Upper lobe of left lung (tissue), 6 donors: ENCODE results near the gene MTMR6. TPM values are rescaled to one million over a fixed set of nuclear protein-coding genes. Genes with fewer than 3 reads are reported as not detected.

Source experiments
- ATAC-seq, 2 donors: fragments of 200-7000 bp; cut with Tn5 transposase; one replicate each; pipeline ENCODE4 v1.9.1; 2022; ENCODE audit warnings: mild to moderate bottlenecking in 2 of 2, moderate library complexity in 2 of 2; ENCODE audit not compliant: low FRiP score in 2 of 2
- DNase-seq, 2 donors: peaks; one replicate each; pipeline ENCODE4 v3.0.0-alpha.2; 2019 to 2020
- H3K27ac ChIP-seq, 4 donors: fragments of 200-600 bp; sonication (generic); one replicate each; pipeline ENCODE4 v1.5.1; 2016 to 2019
- H3K27me3 ChIP-seq, 4 donors: fragments of 200-600 bp; sonication (generic); one replicate each; pipeline ENCODE4 v1.5.1; 2017 to 2019
- H3K36me3 ChIP-seq, 4 donors: fragments of 200-600 bp; sonication (generic); one replicate each; pipeline ENCODE4 v1.5.1; 2016 to 2019
- H3K4me1 ChIP-seq, 4 donors: fragments of 200-600 bp; sonication (generic); one replicate each; pipeline ENCODE4 v1.5.1; 2018 to 2019
- H3K4me3 ChIP-seq, 4 donors: fragments of 200-600 bp; sonication (generic); one replicate each; pipeline ENCODE4 v1.5.1; 2017 to 2019; ENCODE audit warnings: mild to moderate bottlenecking in 2 of 4, moderate library complexity in 1 of 4
- H3K9me3 ChIP-seq, 4 donors: fragments of 200-600 bp; sonication (generic); one replicate each; pipeline ENCODE4 v1.5.1; 2018 to 2019
- CTCF ChIP-seq, 6 experiments: fragments of 450-650 bp in 4 of 6; fragments of 200-600 bp in 2 of 6; sonication (generic) in 2 of 6; IDR thresholded peaks; one replicate each; pipeline ENCODE4 v1.5.1; 2016 to 2019; ENCODE audit warnings: antibody characterized with exemption in 6 of 6
- EP300 ChIP-seq, 4 donors: sonication (generic); formaldehyde crosslinking; IDR thresholded peaks; one replicate each; pipeline ENCODE4 v1.5.1; 2017; ENCODE audit warnings: antibody characterized with exemption in 4 of 4, control low read depth in 2 of 4
- POLR2A ChIP-seq, 4 donors: fragments of 450-650 bp; IDR thresholded peaks; one replicate each; pipeline ENCODE4 v1.5.1; 2016 to 2017; ENCODE audit warnings: antibody characterized with exemption in 4 of 4, mild to moderate bottlenecking in 2 of 4
- POLR2AphosphoS5 ChIP-seq, 2 donors: sonication (generic); formaldehyde crosslinking; IDR thresholded peaks; one replicate each; pipeline ENCODE4 v1.5.1; 2017; ENCODE audit warnings: antibody characterized with exemption in 2 of 2
- WGBS, 2 donors: methylation state at CpG; one replicate each; pipeline ENCODE4 v1.1.5; 2017 to 2018; 5-methylcytosine and 5-hydroxymethylcytosine counted together
- total RNA-seq, 6 donors: library from RNA; depleted of rRNA in 4 of 6; stranded (reverse); fragments of >200 nt in 4 of 6; gene quantifications; one replicate each; pipeline versions ENCODE4 v1.1.0 to v1.2.1, GENCODE V29; 2016 to 2021
- donor health status: DM: no; HTN: no; CAD: no; lungs with moderate emphysema.
- donor health status: DM: no; HTN: yes; CAD: no; lungs with severe emphysema.

The MTMR6 gene
- total RNA-seq, 6 donors from 2014 or later, result 6.1 to 24.6 (median 18.2) TPM

GRCh38 chr13:25281193-25281934 is 5.9 kb downstream of the MTMR6 start:
- no peak overlapping the region for H3K4me3 ChIP-seq
- peaks cover 13 to 24% (median 15%) of the 10 kb centered on the region in 4 donors for H3K4me1 ChIP-seq
- no peak overlapping the region for H3K27ac ChIP-seq
- no peaks in the 10 kb centered on the region for H3K36me3 ChIP-seq
- H3K27me3 ChIP-seq, result no peaks in the 10 kb centered on the region
- H3K9me3 ChIP-seq, result no peaks in the 10 kb centered on the region
- TF ChIP-seq POLR2AphosphoS5 (IDR thresholded peaks at IDR 0.05) (no peak), EP300 (IDR thresholded peaks at IDR 0.05) (no peak), CTCF (IDR thresholded peaks at IDR 0.05) (no peak), POLR2A (IDR thresholded peaks at IDR 0.05) (no peak)
- WGBS, 2 donors, result 35 to 51% methylated on average over 4 of the region's 4 CpGs
- no peak for DNase-seq
- ATAC-seq, result no peak

- Histone ChIP-seq H3K36me3 (no peaks in the 10 kb centered on the region), H3K27ac (no peak overlapping the region), H3K4me3 (no peak overlapping the region), H3K4me1 (peaks cover 5 to 19% (median 6%) of the 10 kb centered on the region in 4 donors), H3K27me3 (no peaks in the 10 kb centered on the region), H3K9me3 (no peaks in the 10 kb centered on the region)
- ATAC-seq (no peak), DNase-seq (no peak)
- TF ChIP-seq CTCF (IDR thresholded peaks at IDR 0.05) (no peak), POLR2A (IDR thresholded peaks at IDR 0.05) (no peak), EP300 (IDR thresholded peaks at IDR 0.05) (no peak), POLR2AphosphoS5 (IDR thresholded peaks at IDR 0.05) (no peak)
These were observed 6.9 kb downstream of the MTMR6 start for GRCh38 chr13:25280396-25280795.

GRCh38 chr13:25276748-25277147 is 10.5 kb downstream of the MTMR6 start:
- no peak for TF ChIP-seq POLR2AphosphoS5 (IDR thresholded peaks at IDR 0.05)
- TF ChIP-seq CTCF (IDR thresholded peaks at IDR 0.05), result no peak
- no peak for TF ChIP-seq POLR2A (IDR thresholded peaks at IDR 0.05)
- no peak for TF ChIP-seq EP300 (IDR thresholded peaks at IDR 0.05)
- Histone ChIP-seq H3K9me3 (no peaks in the 10 kb centered on the region), H3K4me1 (peaks cover 0 to 5% (median 4%) of the 10 kb centered on the region in 4 donors), H3K4me3 (no peak overlapping the region), H3K27me3 (no peaks in the 10 kb centered on the region), H3K27ac (no peak overlapping the region), H3K36me3 (peaks cover 0 to 17% (median 5%) of the 10 kb centered on the region in 4 donors)
- DNase-seq (no peak), ATAC-seq (no peak)
- WGBS, 2 donors, result 89 to 100% methylated on average over 2 of the region's 2 CpGs

DNA sequence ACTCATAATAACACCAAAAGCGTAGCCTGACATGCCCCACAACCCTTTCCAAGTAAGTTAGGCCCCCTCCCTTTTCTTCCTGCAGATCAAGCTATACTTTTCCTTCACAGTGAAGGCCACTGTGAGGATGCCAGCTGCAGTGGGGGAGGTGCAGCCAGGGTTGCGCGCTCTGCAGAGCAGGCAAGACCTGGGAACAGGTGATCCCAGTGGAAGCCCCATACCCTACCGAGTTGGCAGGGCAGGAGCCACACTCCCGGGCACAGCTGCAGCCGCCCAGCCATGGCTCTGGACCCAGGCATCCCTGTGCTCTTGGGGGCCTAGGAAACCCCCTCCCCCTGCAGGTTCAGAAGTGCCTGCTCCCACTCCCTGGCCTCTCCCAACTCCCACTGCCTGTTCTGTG is 18.7 kb downstream of the MTMR6 start:
- peak in 1 of 2 donors; percentile 52 for DNase-seq
- Histone ChIP-seq H3K36me3 (peaks cover 0 to 54% (median 32%) of the 10 kb centered on the region in 4 donors), H3K9me3 (no peaks in the 10 kb centered on the region), H3K4me1 (no peaks in the 10 kb centered on the region), H3K27ac (no peak overlapping the region), H3K27me3 (no peaks in the 10 kb centered on the region), H3K4me3 (no peak overlapping the region)
- WGBS, 2 donors, result 98 to 100% methylated on average over 3 to 5 of the region's 6 CpGs
- TF ChIP-seq POLR2A (IDR thresholded peaks at IDR 0.05) (no peak), CTCF (IDR thresholded peaks at IDR 0.05) (no peak), EP300 (IDR thresholded peaks at IDR 0.05) (no peak), POLR2AphosphoS5 (IDR thresholded peaks at IDR 0.05) (no peak)
- no peak for ATAC-seq

- no peak overlapping the region for H3K27ac ChIP-seq
- 67 to 100% methylated on average over 1 of the region's 1 CpG for WGBS, 2 donors
- DNase-seq, result no peak
These were observed 19.6 kb downstream of the MTMR6 start for GRCh38 chr13:25267715-25268114.

More at GRCh38 chr13:25267715-25268114, 19.6 kb downstream of the MTMR6 start:
- Histone ChIP-seq H3K4me3 (no peak overlapping the region), H3K9me3 (no peaks in the 10 kb centered on the region), H3K4me1 (no peaks in the 10 kb centered on the region), H3K27me3 (no peaks in the 10 kb centered on the region), H3K36me3 (peaks cover 0 to 55% (median 37%) of the 10 kb centered on the region in 4 donors)
- TF ChIP-seq POLR2A (IDR thresholded peaks at IDR 0.05) (no peak), EP300 (IDR thresholded peaks at IDR 0.05) (no peak), CTCF (IDR thresholded peaks at IDR 0.05) (peak in 3 of 6 experiments; percentile 11 to 37 (median 21)), POLR2AphosphoS5 (IDR thresholded peaks at IDR 0.05) (no peak)
- no peak for ATAC-seq
